RKO (cell line): ENCODE measurements around the gene KMT2B.

Experiments used
- DNase-seq: peaks from one replicate; pipeline ENCODE4 v3.0.0-alpha.2; 2016; ENCODE audit warnings: low spot score

Gene KMT2B

DNA sequence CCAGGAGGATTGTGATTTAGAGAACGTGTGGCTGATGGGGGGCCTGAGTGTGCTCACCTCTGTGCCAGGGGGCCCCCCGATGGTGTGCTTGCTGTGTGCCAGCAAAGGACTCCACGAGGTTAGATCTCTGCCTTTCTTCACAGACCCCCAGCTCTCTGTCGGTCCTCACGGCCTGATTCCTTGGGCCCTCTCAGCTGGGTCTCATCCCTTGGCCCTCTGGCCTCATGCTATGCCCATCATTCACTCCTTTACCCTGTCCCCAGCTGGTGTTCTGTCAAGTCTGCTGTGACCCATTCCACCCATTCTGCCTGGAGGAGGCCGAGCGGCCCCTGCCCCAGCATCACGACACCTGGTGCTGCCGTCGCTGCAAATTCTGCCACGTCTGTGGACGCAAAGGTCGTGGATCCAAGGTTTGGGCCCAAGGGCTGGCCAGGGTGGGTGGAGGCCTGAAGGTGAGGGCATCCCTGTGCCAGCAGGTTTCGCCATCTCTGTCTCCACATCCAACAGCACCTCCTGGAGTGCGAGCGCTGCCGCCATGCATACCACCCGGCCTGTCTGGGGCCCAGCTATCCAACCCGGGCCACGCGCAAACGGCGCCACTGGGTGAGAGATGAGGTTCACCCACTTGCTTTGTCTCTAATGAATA is 7.5 kb downstream of the KMT2B start:
- no peak for DNase-seq

- no peak for DNase-seq
Measured at GRCh38 chr19:35727053-35727955, 9.5 kb downstream of the KMT2B start.

DNA sequence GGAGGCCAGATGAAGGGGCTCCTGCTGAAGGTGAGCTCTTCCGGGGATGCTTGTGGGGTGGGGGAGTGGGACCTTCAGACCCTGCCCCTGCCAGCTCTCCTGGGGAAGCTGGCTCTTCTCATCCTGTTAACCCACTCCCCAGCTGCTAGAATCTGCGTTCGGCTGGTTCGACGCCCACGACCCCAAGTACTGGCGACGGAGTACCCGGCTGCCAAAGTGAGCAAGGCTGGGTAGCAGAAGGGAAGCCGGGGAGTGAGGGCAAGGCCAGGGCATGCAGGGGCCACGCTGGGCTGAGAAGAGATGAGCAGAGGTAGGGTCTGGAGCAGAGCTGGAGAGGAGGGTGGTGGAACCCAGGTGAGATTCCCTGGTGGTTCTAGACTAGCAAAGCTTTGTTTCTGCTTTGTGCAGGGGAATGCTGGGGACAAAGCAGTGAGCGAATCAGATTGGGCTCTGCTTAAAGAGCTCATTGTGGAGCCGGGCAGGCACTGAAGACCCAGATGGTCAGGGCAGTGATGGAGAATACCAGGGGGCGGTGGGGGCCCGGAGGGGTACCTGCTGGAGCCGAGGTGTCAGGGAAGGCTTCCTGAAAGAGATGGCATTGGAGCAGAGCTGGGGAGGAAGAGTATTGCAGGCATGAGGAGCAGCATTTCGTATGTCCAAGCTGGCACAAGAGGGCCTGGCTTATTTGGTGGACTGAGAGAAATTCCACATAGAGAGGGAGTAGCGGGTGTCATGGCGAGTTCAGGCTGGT is 10.3 kb downstream of the KMT2B start:
- no peak for DNase-seq

DNA sequence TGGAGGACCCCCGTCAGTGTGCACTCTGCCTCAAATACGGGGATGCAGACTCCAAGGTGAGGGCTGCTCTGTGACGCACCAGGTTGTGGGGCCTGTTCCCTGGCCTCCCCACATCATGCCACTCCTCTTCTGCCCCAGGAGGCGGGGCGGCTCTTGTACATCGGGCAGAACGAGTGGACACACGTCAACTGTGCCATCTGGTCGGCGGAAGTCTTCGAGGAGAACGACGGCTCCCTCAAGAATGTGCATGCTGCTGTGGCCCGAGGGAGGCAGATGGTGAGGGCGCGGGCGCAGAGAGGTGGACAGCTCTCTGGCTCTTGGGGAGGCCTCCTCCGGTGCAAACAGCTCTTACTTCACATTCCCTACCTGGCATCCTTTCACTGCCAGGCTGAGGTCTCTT is 11.2 kb downstream of the KMT2B start:
- DNase-seq: no peak

DNA sequence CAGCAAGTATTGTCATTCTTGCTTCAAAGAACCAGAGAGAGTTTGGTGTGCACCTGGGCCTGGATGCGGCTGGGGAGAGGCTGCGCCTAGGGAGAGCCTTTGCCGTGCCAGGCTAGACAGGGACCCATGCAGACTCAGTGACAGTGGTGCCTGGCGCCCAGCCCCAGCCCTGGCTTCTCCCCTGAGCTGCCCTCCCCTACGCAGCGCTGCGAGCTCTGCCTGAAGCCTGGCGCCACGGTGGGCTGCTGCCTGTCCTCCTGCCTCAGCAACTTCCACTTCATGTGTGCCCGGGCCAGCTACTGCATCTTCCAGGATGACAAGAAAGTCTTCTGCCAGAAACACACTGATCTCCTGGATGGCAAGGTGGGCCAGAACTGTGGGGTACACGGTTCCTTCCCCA is 12.0 kb downstream of the KMT2B start:
- DNase-seq: no peak

DNA sequence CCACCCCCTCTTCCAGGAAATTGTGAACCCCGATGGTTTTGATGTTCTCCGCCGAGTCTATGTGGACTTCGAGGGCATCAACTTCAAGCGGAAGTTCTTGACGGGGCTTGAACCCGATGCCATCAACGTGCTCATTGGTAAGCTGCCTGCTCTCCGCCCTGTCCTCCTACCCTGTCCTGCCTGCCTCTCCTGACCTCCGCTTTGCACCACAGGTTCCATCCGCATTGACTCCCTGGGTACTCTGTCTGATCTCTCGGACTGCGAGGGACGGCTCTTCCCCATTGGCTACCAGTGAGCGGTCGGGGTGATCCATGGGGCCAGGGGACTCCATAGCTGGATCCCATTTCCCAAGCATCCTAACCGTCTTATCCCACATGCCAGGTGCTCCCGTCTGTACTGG is 12.5 kb downstream of the KMT2B start:
- no peak for DNase-seq

- DNase-seq: no peak
Measured at GRCh38 chr19:35731353-35731752, 13.6 kb downstream of the KMT2B start.

GRCh38 chr19:35731779-35732405 is 14.1 kb downstream of the KMT2B start:
- no peak for DNase-seq

- no peak for DNase-seq
Measured at GRCh38 chr19:35732540-35733179, 14.9 kb downstream of the KMT2B start.

GRCh38 chr19:35733180-35734125 is 15.7 kb downstream of the KMT2B start:
- no peak for DNase-seq

GRCh38 chr19:35734273-35734672 is 16.5 kb downstream of the KMT2B start:
- DNase-seq: no peak

DNA sequence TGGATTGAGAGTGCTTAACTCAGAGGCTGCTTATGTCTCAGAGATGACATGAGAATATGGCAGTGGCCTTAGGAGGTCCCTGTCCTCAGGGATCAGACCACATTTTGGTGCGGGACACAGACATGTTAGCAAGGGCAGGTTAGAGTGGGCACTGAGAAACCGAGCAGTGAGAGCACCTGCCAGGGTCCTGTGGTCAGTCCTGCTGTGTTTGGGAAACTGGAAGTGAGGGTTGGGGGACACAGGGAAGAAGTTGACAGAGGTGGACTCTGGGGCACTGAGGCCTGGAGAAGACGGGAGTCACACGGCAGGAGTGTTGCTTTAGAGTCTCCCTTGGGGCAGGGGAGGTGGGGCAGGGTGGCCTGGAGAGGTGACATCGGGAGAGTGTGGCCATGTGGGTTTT is 17.1 kb downstream of the KMT2B start:
- DNase-seq: no peak

DNA sequence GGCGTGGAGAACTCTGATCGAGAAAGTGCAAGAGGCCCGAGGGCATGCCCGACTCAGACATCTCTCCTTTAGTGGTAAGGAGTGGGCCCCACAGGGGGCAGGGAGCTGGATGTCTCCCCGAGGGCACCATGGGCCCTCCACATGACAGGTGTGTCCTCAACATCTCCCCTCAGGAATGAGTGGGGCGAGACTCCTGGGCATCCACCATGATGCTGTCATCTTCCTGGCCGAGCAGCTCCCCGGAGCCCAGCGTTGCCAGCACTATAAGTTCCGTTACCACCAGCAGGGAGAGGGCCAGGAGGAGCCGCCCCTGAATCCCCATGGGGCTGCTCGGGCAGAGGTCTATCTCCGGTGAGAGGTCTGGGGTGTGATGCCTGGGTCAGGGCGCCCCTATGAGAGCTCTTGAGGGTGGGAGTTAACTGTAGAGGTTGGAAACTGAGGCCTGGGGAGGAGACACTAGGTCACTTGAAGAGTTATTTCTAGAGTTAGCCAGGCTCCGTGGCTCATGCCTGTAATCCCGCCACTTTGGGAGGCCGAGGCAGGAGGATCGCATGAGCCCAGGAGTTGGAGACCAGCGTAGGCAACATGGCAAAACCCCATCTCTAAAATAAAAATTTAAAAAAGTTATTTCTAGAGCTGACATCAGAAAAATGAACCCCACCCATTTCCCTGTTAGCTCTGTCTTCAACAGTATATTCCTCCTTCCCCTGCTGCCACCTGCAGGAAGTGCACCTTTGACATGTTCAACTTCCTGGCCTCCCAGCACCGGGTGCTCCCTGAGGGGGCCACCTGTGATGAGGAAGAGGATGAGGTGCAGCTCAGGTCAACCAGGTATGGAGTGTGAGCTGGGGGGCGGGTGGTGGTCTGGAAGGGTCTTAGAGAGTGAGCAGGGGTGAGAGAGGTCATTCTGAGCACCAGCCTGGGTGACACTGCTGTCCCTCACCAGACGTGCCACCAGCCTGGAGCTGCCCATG is 19.4 kb downstream of the KMT2B start:
- DNase-seq: no peak

GRCh38 chr19:35738021-35738886 is 20.5 kb downstream of the KMT2B start:
- no peak for DNase-seq

GRCh38 chr19:35738887-35739229 is 21.1 kb downstream of the KMT2B start:
- DNase-seq: no peak

GRCh38 chr19:35739275-35740107 is 21.7 kb downstream of the KMT2B start:
- DNase-seq: no peak

DNA sequence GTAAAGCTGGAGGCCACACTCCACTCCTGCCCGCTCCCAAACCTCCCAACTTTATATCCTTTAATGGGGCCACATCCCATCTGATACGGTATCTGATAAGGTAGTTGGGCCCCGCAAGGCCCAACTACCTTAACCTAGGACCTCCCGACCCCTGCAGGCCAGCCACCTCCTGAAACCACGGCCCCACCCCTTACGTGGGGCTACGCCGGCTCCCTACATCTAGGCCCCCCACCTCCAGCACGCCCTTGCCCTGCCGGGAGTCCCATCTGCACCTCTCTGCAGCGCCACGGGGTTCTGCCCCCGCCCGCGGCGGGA is 22.3 kb downstream of the KMT2B start:
- no peak for DNase-seq
